NCI-H69 (cell line): ENCODE results near the gene TMEM144.
"Not testable (repeated sequence)": the region's sequence is repeated elsewhere in the genome, so short reads cannot be mapped to it uniquely, and the experiment has no call there.

Source experiments
- DNase-seq: peaks from one replicate; lab custom pipeline; 2025; lab: John Stamatoyannopoulos, UW

The TMEM144 gene

GRCh38 chr4:158236304-158237030, 26.2 kb downstream of the TMEM144 start:
- DNase-seq, result no peak

- DNase-seq, result no peak
Measured at GRCh38 chr4:158238575-158238974, 28.3 kb downstream of the TMEM144 start.

- DNase-seq, result no peak
Measured at GRCh38 chr4:158239196-158239595, 28.9 kb downstream of the TMEM144 start.

- no peak for DNase-seq
Measured at GRCh38 chr4:158243071-158243470, 32.8 kb downstream of the TMEM144 start.

GRCh38 chr4:158250321-158250720, 40.0 kb downstream of the TMEM144 start:
- DNase-seq, result no peak

- DNase-seq, result peak; percentile 78
Measured at GRCh38 chr4:158253350-158253980, 43.2 kb downstream of the TMEM144 start.

- DNase-seq, result no peak
Measured at GRCh38 chr4:158254292-158254691, 44.0 kb downstream of the TMEM144 start.

GRCh38 chr4:158255727-158256324, 45.5 kb downstream of the TMEM144 start:
- DNase-seq, result peak; percentile 71

- peak; percentile 34 for DNase-seq
Measured at GRCh38 chr4:158259955-158260575, 49.8 kb downstream of the TMEM144 start.

GRCh38 chr4:158261480-158261879, 51.2 kb downstream of the TMEM144 start:
- DNase-seq, result no peak

GRCh38 chr4:158268553-158268952, 58.3 kb downstream of the TMEM144 start:
- peak; percentile 47 for DNase-seq

- DNase-seq, result no peak
Measured at GRCh38 chr4:158274636-158275035, 64.3 kb downstream of the TMEM144 start.

- DNase-seq, result no peak
Measured at GRCh38 chr4:158277558-158277957, 67.3 kb downstream of the TMEM144 start.

- not testable (repeated sequence) for DNase-seq
Measured at GRCh38 chr4:158279052-158279451, 68.8 kb downstream of the TMEM144 start.

- no peak for DNase-seq
Measured at GRCh38 chr4:158280856-158281255, 70.6 kb downstream of the TMEM144 start.

GRCh38 chr4:158282252-158282651, 72.0 kb downstream of the TMEM144 start:
- DNase-seq, result peak; percentile 4

GRCh38 chr4:158285429-158286216, 75.3 kb downstream of the TMEM144 start:
- DNase-seq, result peak; percentile 26

GRCh38 chr4:158290912-158291311, 80.6 kb downstream of the TMEM144 start:
- no peak for DNase-seq

- DNase-seq, result no peak
Measured at GRCh38 chr4:158291334-158292055, 81.2 kb downstream of the TMEM144 start.

- DNase-seq, result no peak
Measured at GRCh38 chr4:158292156-158292555, 81.9 kb downstream of the TMEM144 start.

GRCh38 chr4:158295053-158295452, 84.8 kb downstream of the TMEM144 start:
- no peak for DNase-seq
